Astrocyte of the cerebellum (primary cell): Measurements from ENCODE around the gene CHRNA5.

ENCODE experiments used
- DNase-seq: peaks from one replicate; pipeline ENCODE4 v3.0.0-alpha.2; 2011; ENCODE audit warnings: low read depth
- H3K4me3 ChIP-seq: 2 replicates; pipeline ENCODE4 v1.5.1; 2011; ENCODE audit warnings: mild to moderate bottlenecking, low read depth, low read length, moderate library complexity
- in situ Hi-C: cut with HindIII; loops from 2 replicates; pipeline ENCODE4 v1.10.0; 2017; ENCODE audit warnings: low sequenced_read_pairs
- TF ChIP-seq, protein P1 (sequence below): IDR thresholded peaks from 2 replicates; pipeline ENCODE4 v1.5.1; 2012; ENCODE audit warnings: low read length, low read depth, moderate library complexity, mild to moderate bottlenecking; ENCODE audit errors: missing control alignments

Gene CHRNA5

DNA sequence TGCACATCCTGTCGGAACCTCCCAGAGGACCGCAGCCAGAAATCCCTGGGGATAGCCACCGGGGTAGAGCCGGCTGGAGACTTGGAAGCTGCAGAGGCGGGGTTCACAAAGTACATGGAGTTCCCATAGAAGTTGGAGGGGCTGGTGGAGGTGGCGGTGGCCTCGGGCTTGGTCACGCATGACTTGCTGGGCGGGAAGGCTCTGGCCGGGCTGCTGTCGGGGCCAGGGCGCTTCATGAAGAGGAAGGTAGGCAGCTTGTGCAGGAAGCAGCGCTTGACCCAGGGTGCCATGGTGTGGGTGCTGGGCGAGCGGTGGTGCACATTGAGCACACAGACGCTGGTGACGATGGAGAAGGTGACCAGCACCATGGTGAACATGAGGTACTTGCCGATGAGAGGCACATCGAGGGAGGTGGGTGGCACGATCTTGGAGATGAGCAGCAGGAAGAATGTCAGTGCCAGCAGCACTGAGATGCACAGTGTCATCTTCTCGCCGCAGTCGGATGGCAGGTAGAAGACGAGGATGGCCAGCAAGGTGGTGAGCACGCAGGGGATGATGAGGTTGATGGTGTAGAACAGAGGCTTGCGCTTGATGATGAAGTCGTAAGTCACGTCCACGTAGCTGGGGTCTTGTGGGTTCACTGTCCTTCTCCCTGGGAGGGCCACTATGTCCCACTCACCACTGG lies 63.9 kb downstream of the CHRNA5 start:
- in situ Hi-C loops, result no loop called here
- no peak for DNase-seq
- H3K4me3 ChIP-seq, result no peak overlapping the region
- TF ChIP-seq, protein P1, sequence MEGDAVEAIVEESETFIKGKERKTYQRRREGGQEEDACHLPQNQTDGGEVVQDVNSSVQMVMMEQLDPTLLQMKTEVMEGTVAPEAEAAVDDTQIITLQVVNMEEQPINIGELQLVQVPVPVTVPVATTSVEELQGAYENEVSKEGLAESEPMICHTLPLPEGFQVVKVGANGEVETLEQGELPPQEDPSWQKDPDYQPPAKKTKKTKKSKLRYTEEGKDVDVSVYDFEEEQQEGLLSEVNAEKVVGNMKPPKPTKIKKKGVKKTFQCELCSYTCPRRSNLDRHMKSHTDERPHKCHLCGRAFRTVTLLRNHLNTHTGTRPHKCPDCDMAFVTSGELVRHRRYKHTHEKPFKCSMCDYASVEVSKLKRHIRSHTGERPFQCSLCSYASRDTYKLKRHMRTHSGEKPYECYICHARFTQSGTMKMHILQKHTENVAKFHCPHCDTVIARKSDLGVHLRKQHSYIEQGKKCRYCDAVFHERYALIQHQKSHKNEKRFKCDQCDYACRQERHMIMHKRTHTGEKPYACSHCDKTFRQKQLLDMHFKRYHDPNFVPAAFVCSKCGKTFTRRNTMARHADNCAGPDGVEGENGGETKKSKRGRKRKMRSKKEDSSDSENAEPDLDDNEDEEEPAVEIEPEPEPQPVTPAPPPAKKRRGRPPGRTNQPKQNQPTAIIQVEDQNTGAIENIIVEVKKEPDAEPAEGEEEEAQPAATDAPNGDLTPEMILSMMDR, result no peak

DNA sequence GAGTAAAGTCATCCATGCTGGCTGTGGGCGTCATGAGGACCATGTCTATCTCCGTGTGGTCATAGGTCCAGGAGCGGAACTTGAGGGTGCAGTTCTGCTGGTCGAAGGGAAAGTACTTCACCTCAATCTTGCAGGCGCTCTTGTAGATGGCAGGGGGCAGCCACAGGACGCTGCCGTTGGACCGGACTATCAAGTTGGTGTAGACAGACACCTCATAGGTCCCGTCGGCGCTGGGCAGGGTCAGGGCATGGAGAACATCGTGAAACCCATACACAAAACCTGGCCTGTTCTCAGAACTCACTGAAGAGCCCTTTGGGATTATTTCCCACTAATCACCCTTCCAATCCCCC lies 64.4 kb downstream of the CHRNA5 start:
- TF ChIP-seq, protein P1, result no peak
- in situ Hi-C loops, result no loop called here
- no peak for DNase-seq

DNA sequence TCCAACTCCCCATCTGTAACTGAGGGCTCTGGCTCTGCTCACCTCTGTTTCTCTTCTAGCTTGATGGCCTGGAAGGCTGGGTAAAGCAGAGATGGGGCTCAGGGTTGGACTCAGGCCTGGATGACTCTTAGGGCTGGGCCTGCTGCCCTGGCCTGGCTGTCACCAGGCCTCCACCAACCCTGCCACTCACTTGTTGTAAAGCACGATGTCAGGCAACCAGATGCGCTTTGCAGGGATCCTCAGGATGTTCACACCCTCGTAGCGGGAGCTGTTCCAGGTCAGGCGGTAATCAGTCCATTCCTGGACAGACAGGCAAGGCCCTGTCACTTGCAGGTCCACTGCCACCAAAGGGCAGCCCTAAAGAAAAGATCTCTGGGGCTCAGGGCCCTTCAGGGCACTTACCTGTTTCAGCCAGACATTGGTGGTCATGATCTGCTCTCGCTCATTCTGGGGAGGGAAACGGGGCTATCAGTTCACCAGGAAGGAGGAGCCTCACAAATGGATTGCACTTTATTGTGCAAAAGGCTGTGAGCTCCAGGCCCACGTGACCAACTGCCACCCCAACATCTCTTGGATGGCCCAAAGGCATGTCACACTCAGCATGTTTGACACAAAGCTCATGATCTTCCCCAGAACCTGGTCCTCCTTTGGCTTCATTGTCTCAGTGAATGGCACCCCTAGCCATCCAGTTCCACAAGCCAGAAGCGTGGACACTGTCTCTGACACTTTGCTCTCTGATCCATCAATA lies 65.7 kb downstream of the CHRNA5 start:
- TF ChIP-seq, protein P1, result no peak
- in situ Hi-C loops, result no loop called here
- DNase-seq, result no peak
- no peak overlapping the region for H3K4me3 ChIP-seq

More for the DNA sequence above, 64.4 kb downstream of the CHRNA5 start:
- H3K4me3 ChIP-seq, result no peak overlapping the region

DNA sequence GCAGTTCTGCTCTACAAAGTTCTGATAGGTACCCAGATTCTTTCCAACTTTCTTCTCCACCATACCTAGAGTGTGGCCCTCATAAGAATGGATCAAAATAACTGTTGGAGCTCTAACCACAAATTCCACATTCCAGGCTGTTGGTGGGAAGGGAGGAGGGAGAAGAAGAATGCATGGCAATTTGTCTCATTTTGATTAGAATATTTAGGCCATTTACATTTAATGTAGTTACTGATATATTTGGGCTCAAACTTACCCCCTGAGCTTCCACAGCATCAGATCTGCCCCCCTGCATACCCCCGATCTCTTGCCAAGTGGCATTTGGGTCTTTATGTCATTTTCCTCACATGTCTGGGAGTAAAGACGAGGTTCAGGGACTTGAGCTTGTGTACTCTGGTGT lies 68.0 kb downstream of the CHRNA5 start:
- TF ChIP-seq, protein P1, result no peak
- no peak for DNase-seq
- no peak overlapping the region for H3K4me3 ChIP-seq
- in situ Hi-C loops, result no loop called here

DNA sequence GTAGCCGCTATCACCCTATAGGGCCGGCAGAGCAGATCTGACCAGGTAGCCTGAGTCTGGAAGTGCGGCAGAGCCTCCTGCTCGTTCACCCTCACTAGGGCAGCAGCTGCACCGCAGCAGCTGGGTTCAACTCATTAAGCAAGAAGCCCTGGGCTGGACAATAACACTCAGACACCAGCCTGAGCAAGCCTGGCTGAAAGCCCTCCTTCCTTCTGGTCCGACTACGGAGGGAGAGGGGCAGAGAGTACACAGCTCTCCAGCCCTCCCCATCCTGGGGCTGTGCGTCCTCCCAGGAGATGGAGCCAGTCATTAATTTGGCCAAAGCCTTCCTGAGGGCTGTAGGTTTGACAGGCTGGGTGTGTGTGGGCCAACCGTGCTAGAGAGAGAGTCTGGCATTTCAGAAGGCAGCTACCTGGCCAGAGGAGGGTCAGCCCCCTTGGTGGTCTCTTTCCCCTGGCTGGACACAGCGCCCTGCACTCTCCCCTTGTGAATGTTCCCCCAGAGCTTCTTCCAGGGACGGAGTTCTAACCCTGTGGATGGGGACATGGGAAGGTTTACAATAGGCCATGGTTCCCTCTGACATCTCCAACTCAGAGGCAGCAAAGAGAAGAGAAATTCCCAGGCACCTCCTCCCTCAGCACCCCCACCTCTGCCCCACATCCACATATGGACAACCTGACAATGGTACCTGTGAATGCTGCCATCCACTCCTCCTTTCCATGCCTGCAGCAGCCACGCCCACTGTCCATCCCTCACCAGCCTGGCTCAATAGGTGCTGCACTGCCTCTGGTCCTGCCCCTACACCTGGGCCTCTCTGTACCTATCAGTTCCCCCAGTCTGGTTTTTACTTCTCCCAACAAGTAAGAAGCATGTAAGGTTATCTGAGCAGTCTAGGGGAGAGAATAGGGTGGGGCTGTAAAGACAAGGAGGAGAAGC lies 69.2 kb downstream of the CHRNA5 start:
- H3K4me3 ChIP-seq, result no peak overlapping the region
- no peak for DNase-seq
- TF ChIP-seq, protein P1, result no peak
- in situ Hi-C loops, result no loop called here

DNA sequence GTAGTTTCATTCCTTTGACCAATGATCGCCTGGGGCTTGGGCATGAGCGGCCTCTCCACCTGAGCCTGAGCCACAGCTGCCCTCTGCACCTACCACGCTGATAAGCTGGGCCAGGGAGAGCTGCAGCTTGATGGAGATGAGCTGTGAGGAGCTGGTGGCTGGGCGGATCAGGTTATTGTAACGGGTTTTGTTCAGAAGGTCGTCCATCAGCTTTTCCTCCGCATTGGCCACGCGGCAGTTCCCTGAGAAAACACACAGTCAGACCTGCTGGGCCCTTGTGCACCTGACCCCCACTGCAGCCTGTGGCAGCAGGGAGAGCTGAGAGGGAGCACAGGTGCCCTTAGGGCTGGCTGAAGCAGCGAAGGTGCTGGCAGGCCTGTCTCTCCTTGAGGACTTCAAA lies 70.0 kb downstream of the CHRNA5 start:
- in situ Hi-C loops, result no loop called here

More for the DNA sequence above, 70.0 kb downstream of the CHRNA5 start:
- TF ChIP-seq, protein P1, result no peak
- DNase-seq, result no peak
- H3K4me3 ChIP-seq, result no peak overlapping the region
